ENCODE data around the gene ADNP2.
"Not testable (repeated sequence)": the region's sequence is repeated elsewhere in the genome, so short reads cannot be mapped to it uniquely, and the experiment has no call there.

ADNP2 gene

DNA sequence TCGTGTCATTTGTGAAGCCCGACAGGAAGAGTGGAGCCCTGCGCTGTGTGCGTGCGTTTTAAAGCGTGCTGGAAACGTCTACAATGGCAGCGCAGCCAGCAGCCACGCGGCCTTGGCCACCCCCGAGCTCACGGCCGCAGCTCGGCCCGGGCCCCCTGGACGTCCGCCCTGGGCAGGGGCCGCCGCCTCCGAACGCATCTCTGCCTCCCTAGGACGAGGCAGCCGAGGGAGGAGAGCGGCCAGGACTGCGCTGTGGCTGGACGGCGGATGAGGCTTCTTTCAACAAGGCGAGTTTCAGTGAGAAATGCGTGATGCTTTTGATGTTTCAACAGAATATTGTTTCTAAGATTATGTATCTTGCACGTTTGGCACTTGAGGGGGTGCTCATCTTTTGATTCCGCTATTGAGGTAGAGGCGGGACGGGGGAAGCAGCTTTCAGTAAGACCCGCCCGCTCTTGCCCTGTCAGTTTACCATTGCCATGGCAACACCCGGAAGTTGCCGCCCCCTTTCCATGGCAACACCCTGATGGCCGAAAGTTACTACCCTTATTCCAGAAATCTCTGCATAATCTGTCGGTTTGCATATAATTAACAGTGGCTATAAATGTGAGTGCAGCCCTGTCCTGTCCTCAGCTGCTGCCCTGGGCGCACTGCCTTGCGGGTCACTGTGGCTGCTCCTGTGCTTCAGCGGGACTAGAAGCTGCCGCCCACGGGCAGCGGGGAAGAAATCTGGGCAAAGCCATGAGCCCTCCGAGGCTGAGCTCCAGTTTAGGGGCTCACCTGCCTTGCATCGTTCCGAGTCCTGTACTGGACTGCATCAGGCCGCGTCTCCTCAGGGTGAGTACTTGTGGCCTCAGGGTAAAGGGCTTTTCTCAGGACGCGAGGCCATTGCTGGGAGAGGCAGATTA lies 38.6 kb downstream of the ADNP2 start:
- peak; percentile 88 to 95 for DNase-seq

DNA sequence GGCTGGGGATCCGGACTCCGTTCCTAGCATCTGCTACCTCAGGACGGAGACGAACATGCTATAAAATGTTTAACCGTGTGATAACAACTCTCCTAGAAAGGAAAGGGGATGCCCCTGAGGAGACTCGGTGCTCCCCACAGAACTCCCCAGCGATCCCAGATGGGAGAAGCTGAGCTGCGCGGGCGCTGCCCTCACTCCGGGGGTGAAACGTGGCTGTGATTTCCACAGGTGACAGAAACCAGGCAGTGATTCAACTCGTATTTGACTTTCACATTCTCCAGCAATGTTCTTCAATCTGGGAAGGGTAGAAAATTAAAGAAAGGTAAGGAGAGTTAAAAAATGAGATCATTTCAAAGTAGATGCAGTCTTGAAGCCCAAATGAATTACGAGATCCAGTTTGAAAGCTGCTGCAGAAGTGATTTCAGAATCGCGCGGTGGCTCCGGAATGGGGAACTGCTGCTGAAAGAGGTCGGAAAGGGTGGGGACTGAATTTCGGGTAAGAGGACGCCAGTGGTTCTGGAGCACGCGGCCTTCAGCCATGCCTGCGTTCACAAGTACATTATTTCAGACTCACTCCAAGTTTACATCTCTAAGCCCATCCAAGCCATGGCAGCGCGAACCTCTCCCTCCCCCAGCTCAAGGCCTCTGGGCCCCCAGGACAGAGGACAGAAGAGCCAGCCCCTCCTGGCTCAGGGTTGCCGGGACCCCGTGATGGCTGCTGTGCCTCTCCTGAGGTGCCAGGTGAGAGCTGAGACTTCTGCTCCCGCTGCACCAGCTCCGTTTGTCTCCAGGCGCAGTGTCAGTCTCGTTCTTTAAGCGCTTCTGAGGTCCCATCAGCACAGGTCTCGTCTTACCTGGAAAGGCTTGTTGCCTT lies 39.5 kb downstream of the ADNP2 start:
- no peak for DNase-seq

DNA sequence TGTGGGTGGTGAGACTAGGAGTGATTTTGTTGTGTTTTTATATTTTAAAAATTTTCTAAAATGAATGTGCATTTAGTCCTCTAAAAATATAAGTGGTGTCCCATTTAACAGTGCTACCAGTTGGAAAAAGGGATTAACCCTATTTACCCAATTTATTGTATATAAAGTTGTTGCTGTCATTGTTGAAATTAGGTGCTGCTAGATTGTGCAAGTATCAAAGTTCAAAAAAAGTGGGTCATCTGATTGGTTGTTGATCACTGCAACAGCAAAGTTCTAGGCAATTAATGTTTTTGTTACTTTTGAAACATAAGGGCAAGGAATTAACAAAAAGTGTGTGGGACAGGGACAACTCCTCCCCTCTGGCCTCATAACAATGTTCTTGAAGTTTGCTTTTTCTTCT lies 40.6 kb downstream of the ADNP2 start:
- DNase-seq, result no peak

DNA sequence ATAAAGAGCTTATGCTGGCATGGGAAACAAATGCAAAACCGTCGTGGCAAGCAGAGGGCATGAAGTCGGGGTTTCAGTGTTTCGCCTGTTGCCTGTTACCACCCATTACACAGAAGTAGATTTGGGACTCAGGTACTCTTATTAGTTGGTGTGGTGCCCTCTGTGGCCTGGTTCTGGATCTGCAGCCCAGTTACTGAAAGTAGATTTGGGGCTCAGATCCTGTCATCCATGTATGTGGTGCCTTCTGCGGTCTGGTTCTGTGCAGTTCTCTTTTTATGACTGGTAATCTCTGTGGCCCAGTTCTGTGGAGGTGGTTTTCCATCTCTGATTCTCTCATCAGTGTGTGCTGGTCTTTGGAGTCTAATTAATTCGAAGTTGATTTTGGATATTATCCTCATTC lies 45.2 kb downstream of the ADNP2 start:
- DNase-seq, result no peak

DNA sequence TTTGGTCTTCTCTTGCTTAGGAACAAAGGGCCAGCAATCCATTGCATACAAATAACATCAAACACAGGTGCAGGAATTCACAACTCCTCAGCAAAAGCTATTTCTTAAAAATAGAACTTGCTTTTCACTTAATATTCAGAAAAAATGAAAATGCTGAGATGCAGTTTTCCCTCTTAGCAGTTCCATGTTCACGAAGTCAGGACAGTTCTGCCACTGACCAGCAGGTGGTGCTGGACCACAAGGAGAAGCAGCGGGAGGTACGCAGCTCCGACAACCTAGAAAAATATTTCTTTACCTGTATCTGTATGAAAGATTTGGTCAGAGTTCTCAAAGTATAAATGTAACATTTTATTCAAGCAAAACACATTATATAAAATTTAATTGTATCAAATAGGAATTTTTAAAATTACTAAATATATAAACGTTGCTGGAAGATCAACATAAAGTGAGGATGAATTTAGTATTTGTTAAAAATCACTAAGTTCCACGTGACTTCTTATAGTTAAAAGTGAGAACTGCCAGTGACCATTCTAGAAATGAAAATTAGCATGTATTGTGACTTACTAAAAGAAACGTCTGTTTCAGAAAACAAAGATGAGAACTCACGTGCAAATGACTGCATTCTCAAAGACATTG lies 48.8 kb downstream of the ADNP2 start:
- peak; percentile 27 to 32 for DNase-seq

DNA sequence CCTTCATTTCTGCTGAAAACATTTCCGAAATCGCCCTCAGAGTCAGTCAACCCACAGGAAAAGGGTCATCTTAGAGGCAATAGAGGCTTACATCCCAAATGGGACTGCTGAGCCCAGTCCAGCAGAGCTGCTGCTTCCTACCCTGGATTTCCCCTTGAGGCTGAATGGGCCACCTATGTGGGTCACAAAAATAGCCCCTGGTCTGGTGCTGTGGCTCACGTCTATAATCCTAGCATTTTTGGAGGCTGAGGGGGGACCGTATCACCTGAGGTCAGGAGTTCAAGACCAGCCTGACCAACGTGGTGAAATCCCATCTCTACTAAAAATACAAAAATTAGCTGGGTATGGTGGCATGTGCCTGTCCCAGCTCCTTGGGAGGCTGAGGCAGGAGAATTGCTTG lies 49.3 kb downstream of the ADNP2 start:
- DNase-seq, result no peak

DNA sequence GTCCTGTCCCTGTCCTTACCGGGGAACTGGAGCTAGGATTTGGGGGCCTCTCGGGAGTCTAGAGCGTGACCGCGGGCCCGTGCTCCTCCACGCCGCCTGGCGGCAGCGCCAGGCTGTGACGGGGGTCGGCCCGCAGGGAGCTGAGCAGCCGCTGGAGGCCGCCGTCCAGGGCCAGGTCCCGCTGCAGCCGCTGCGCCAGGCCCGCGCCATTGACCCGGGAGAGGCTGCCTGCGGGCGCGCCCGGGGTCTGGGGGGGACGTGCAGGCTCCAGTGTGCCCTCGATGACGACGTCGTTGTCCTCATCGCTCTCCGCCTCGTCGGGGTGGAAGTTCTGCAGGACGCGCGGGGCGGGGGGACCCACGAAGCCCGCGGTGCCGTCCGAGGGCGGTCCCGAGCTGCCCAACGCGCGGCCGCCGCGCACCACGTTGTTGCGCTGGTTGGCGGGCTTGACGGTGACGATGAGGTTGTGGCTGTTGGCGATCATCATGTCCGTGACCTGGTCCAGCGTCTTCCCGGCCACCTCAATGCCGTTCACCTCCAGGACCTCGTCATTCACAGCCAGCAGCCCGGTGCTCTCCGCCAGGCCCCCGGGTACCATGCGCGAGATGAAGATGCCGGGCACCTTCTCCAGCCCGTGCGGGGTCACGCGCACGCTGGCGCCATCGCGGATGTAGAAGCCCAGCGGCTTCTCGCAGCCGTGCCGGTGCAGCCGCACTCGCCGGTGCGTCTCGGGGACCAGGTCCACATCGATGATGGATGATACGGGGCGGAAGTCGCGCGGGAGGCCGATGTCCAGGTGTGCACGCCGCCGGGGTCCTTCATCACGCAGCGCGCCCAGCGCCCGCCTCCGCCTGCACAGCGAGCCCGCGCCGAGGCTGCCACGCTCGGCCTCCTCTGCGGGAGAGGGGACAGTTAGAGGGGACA lies 50.9 kb downstream of the ADNP2 start:
- DNase-seq, result no peak

DNA sequence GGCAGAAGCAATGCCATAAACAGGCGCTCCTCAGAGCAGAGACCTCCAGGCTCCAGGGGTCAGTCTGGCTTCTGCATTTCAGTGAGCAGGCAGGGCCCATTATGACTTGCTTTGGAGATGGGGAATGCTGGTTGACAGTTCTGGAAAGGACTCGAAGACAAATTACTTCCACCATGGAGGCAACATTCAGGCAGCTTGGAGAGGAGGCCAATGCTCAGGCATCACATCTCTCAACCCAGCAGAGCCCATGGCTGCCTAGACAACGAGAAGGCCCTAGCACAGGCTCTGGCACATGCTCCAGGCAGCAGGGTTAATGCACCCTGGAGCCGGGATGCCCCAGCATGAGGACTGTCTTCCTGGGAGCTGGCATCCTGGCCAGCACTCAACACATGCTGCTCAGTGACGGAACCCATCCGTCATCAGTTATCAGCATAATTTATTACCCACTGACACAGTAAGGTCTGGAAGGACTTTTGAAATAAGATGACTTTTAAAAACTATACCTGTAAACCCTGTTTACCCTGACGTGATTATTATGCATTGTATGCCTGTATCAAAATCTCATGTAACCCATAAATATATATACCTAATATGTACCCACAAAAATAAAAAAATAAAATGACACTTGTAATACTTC lies 52.8 kb downstream of the ADNP2 start:
- DNase-seq, result no peak

DNA sequence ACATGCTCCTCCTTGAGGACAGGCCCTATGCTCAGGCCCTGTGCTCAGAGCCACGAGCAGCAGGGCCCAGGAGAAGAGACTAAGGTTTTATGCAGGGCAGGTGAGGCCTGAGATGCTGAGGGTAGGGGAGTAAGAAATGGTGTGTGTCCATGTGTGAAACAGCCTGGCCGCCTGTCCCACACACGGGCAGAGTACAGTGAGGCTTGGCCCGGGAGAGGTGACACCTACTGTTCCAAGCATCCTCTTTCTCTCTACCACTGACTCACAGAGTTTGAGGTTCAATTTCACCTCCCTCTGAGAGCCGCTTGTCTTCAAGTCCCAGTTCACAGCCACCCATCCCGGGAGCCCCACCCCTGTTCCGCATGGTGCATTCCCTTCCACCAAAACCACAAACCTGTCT lies 54.1 kb downstream of the ADNP2 start:
- DNase-seq, result no peak

DNA sequence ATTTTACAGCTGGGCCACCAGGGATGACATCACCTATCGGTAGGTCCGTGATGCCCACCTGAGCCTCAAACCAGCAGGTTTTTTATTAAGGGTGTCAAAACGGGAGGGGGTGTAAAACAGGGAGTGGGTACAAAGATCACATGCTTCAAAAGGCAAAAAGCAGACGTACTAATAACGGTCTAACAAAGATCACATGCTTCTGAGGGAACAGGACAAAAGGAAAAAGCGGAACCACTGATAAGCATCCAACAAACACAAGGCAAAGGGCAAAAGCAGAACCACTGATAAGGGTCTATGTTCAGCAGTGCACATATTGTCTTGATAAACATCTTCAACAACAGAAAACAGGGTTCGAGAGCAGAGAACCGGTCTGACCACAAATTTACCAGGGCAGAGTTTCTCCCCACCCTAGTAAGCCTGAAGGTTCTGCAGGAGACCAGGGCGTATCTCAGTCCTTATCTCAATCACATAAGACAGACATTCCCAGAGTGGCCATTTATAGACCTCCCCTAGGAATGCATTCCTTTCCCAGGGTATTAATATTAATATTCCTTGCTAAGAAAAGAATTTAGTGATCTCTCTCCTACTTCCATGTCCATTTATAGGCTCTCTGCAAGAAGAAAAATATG lies 55.8 kb downstream of the ADNP2 start:
- not testable (repeated sequence) for DNase-seq

DNA sequence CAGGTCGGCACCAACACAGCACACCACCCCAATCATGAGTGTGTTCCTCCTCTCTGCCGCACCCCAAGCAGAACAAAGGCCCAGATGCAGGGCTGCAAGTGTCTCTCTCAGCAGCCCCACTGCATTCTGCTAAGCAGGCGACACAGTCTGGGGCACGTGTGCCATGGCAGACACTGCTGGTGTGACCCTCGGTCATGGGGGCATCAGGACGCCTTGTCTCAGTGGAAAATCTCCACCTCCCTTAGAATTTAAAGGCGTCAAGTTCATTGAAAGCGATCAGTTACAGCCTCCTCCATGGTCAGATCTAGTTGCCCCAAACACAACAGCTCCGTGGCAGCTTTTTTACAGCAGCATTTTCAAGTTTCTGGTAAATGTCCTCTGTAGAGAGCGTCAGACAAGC lies 57.2 kb downstream of the ADNP2 start:
- no peak for DNase-seq

DNA sequence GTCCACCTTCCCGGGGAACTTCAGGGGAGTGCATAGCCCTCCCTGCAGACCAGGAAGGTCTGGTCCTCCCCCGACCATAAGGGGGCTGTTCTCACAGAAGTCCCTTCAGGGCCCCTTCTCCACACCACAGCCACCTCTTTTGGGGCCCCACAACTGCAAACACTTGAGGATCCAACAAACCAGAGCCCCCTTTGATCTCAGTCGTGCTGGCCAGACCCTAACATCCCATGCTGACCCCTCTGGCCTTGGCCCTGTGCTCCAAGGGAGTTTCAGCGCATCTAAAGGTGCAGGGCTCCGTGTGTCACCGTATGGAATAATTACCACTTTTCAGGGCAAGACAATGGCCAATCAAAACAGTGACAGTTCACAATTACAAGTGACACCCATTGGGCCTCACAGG lies 57.7 kb downstream of the ADNP2 start:
- DNase-seq, result no peak

DNA sequence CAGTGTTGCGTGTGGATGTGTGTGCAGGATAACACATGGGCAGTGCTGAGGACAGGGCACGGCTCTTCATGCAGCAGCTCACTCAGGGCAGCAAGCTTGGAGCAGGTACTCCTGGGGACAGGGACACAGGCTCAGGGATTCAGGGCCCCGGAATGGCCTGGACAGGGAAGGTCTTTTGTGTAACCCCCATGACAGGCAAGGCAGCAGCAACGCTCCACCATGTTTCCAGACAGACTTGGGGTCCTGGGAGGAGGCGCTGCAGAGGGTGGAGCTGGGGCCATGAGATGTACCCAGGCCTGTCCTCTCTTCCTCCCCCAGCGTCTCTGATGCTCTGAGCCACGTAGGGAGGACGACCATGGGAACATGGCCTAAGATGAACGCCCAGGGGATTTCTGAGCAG lies 58.3 kb downstream of the ADNP2 start:
- DNase-seq, result no peak

DNA sequence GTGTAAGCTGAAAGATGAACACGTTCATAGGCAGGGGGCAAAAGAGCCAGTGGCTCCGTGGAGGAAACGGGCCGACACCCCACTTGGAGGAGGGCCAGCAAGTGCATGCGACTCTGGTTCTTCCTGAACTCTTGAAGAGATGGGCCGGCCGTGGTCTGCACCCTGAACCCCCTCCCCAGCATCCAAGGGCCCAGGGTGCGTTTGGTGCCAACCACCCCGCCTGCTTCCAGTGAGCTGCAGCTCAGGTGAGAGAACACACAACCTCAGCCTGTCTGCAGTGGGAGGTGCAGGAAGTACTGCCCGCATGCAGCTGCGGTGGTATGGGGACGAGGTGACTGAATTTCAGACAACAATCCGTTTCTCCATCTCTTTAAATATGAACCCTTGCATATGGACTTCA lies 58.9 kb downstream of the ADNP2 start:
- no peak for DNase-seq

DNA sequence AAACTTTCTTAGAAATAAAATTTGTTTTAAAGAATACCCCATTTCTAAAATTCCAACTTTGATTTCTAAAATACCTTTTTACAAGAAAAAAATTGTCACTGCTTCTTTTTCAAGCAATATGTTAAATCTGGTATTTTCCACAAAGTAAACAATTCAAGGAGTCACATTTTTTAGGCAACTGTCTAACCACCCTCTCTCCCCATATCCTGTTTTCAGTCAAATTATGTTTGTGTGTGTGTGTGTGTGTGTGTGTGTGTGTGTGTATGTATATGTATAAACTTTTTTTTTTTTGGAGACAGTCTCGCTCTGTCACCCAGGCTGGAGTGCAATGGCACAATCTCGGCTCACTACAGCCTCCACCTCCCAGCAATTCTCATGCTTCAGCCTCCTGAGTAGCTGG lies 59.3 kb downstream of the ADNP2 start:
- no peak for DNase-seq

DNA sequence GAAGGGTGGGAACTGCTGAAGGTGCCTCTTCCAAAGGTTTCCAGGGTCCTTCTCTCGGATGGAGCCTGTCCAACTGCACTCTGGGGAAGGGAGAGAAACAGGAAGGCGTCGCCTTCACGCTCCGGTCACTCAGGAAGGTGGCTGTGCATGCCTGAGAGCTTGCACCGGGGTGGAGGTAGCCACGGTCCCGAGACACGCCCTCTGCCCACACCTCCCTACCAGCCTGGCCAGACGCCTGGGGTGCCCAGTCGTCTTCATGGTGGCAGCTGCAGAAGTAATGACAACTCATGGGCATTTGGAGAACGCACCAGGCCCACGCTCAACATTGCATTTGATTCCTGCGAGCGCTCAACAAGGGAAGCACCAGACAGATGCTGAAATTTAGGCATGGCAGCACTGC lies 59.9 kb downstream of the ADNP2 start:
- no peak for DNase-seq

DNA sequence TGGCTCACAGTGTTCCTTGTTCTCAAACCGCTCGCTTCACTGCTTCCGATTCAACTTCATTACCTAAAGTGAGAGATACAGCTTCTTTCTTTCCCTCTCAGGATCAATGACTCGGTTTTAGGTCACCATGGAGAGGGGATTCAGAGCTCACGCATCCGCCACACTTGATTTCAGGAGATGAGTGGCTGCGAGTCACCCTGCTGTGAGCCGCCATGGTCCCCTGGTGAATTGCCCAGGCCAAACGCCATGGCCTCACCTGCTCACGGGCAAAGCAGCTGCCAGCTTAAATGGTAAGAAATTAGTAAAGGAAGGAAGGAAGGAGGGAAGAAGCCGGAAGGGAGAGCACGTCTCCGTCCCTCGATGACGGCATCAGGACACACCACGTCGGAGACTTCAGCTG lies 60.5 kb downstream of the ADNP2 start:
- no peak for DNase-seq

DNA sequence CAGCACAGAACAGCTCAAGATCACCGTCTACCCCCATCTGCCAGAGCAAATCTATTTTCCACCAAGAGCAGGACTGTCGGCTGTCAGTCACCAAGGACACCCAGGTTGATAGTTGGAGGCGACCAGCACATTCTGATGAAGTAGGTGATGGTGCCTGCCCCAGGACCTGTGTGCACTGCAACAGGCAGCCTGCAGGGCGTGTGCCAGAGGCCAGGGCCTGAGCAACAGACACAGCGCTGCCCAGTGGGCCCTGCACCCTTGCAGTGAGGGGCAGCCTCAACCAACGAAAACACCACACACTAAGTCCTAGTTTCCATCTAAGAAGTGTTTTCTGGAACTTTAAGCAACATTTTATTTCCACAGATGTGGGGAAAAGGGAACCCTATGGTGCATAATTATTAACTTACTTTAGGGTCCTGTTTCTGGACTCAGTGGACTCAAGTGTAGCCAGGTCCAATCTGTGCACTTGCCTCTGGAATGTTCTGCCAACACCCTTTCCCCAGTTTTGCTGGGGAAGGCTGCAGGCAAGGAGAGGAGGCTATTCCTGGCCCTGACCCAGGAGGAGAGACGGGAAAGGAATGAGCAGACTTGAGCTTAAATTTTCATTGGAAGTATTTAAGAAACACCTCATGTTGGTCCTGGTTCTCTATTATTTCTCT lies 61.5 kb downstream of the ADNP2 start:
- DNase-seq, result no peak

DNA sequence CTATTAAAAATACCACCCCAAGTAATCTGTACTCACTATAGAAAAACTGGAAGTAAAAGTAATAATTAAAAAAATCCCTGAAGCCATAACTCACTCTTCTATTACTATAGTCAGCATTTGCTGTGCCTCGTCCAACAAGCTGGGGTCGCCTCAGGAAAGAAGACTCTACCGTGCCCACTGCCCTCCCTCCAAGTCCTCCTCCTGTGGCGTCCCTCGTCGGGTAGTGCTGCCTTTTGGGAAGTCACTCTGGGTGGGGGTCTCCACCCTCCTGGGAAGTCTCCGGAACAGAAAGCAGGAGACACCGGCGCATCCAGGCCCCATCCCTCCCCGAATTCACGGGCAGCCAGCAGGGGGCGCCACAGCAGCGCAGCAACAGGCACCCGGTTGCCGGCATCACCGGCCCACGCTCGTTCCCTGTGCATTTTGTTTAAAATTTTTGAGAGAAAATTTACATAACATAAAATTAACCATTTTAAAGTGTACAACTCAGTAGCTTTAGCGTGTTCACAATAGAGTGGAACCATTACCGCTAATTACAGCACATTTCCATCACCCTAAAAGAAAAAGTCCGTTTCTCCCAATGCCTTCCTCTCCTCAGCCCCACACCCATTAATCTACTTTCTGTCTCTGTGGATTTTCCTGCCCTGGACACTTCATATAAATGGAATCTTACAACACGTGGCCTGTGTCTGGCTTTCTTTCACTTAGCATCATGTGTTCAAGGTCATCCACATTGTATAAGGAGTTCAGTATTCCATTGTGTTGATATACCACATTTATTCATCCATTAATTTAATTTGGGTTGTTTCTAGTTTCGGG lies 62.2 kb downstream of the ADNP2 start:
- DNase-seq, result peak in 1 of 2 experiments; percentile 16

DNA sequence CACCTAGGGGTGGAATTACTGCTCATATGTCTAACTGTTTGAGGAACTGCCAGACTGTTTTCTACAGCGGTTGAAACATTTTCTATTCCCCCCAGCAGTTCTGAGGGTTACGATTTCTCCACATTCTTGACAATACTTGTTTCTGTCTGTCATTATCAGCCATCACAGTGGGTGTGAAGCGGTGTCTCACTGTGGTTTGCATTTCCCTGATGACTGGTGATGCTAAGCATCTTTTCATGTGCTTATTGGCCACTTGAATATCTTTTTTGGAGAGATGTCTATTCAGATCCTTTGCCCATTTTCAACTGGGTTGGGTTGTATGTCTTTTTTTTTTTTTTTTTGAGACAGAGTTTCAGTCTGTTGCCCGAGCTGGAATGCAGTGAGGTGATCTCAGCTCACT lies 63.0 kb downstream of the ADNP2 start:
- no peak for DNase-seq

All from SHP77 (cell line).